Activated CD4-positive, alpha-beta memory T cell treated with anti-CD3 and anti-CD28 coated beads for 36 hours (primary cell): ENCODE measurements around the gene ACTL8. TPM values are rescaled to one million over a fixed set of nuclear protein-coding genes. Genes with fewer than 3 reads are reported as not detected.

Source experiments
- CTCF ChIA-PET: fragments of 350-600 bp; sonication (Branson Sonifier 250); formaldehyde crosslinking; loops from one replicate; lab custom pipeline; 2021; ENCODE audit warnings: antibody characterized with exemption, inconsistent platforms; lab: Charles Lee
- POLR2A ChIA-PET: fragments of 350-600 bp; sonication (Branson Sonifier 250); formaldehyde crosslinking; loops from one replicate; lab custom pipeline; 2021; ENCODE audit warnings: antibody characterized with exemption; lab: Charles Lee
- DNase-seq: peaks from one replicate; pipeline ENCODE4 v3.0.0-alpha.2; 2020
- H3K27ac Mint-ChIP-seq: one replicate; pipeline ENCODE4 v1.8.0; 2021; ENCODE audit warnings: mixed read lengths
- H3K27me3 Mint-ChIP-seq: one replicate; pipeline ENCODE4 v1.8.0; 2021; ENCODE audit warnings: mixed read lengths
- H3K36me3 Mint-ChIP-seq: one replicate; pipeline ENCODE4 v1.8.0; 2021; ENCODE audit warnings: mixed read lengths
- H3K4me1 Mint-ChIP-seq: one replicate; pipeline ENCODE4 v1.8.0; 2021; ENCODE audit warnings: low read depth, mixed read lengths
- H3K4me3 Mint-ChIP-seq: one replicate; pipeline ENCODE4 v1.8.0; 2021; ENCODE audit warnings: mild to moderate bottlenecking, mixed read lengths
- H3K9me3 Mint-ChIP-seq: one replicate; pipeline ENCODE4 v1.8.0; 2021; ENCODE audit warnings: mixed read lengths
- intact Hi-C: fragments of 100-400 bp; cut with micrococcal nuclease; formaldehyde crosslinking; loops from one replicate; pipeline ENCODE4 v1.15.1; 2023
- total RNA-seq, 2 experiments: library from RNA; stranded (reverse); gene quantifications; one replicate each; pipeline ENCODE4 v1.2.3, GENCODE V29; 2021

The ACTL8 gene
- total RNA-seq, 2 experiments from 2014 or later, result not detected

- Mint-ChIP-seq H3K4me3 (no peak overlapping the region), H3K27me3 (peaks cover 8% of the 10 kb centered on the region), H3K4me1 (no peaks in the 10 kb centered on the region), H3K36me3 (no peaks in the 10 kb centered on the region), H3K27ac (no peak overlapping the region), H3K9me3 (no peaks in the 10 kb centered on the region)
- no peak for DNase-seq
- ChIA-PET CTCF (interaction anchor here (1.6 kb wide), 1 partner anchor 164 kb away, joined by 8 read pairs; no protein-coding TSS in a partner anchor), POLR2A (no interaction called here)
- intact Hi-C loops, result no loop called here
Observed at GRCh38 chr1:17825273-17826164, 70.4 kb downstream of the ACTL8 start.

- DNase-seq, result peak; percentile 24
- Mint-ChIP-seq H3K9me3 (no peaks in the 10 kb centered on the region), H3K27ac (no peak overlapping the region), H3K27me3 (peaks cover 8% of the 10 kb centered on the region), H3K4me1 (no peaks in the 10 kb centered on the region), H3K36me3 (no peaks in the 10 kb centered on the region), H3K4me3 (no peak overlapping the region)
- intact Hi-C loops, result no loop called here
- POLR2A ChIA-PET, result no interaction called here
- CTCF ChIA-PET, result interaction anchor here (1.6 kb wide), 1 partner anchor 165 kb away, joined by 8 read pairs; no protein-coding TSS in a partner anchor
Observed at GRCh38 chr1:17826165-17826488, 71.0 kb downstream of the ACTL8 start.

DNA sequence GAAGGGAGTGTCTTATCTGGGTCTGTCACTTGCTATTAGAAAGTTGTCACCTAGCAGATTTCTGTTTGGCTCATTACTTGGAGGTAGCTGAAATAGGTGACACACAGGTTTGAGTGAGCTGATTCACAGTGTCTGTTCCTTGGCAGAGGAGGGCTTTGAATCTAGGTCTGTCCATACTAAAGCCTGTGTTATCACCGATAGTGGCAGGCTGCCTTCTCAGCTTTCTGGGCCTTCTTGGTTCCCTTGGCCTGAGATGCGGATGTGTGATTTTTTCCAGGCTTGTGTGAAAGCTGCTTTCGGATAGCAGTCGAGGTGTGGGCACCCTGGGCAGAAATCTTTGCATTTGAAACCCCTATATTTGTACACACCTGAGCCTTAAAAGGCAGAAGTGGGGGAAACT, 73.9 kb downstream of the ACTL8 start:
- CTCF ChIA-PET, result interaction anchor here (0.9 kb wide), 1 partner anchor 167 kb away, joined by 3 read pairs; no protein-coding TSS in a partner anchor
- Mint-ChIP-seq H3K27ac (no peak overlapping the region), H3K27me3 (peaks cover 8% of the 10 kb centered on the region), H3K9me3 (no peaks in the 10 kb centered on the region), H3K4me3 (no peak overlapping the region), H3K4me1 (no peaks in the 10 kb centered on the region), H3K36me3 (no peaks in the 10 kb centered on the region)
- DNase-seq, result no peak
- POLR2A ChIA-PET, result no interaction called here
- intact Hi-C loops, result no loop called here

- ChIA-PET CTCF (interaction anchor here (0.9 kb wide), 1 partner anchor 168 kb away, joined by 3 read pairs; no protein-coding TSS in a partner anchor), POLR2A (no interaction called here)
- peaks cover 8% of the 10 kb centered on the region for H3K27me3 Mint-ChIP-seq
- DNase-seq, result no peak
- H3K4me1 Mint-ChIP-seq, result no peaks in the 10 kb centered on the region
- H3K9me3 Mint-ChIP-seq, result no peaks in the 10 kb centered on the region
- no peak overlapping the region for H3K4me3 Mint-ChIP-seq
- no peaks in the 10 kb centered on the region for H3K36me3 Mint-ChIP-seq
- H3K27ac Mint-ChIP-seq, result no peak overlapping the region
- intact Hi-C loops, result no loop called here
Observed at GRCh38 chr1:17829579-17829978, 74.4 kb downstream of the ACTL8 start.

GRCh38 chr1:17831597-17831996, 76.5 kb downstream of the ACTL8 start:
- POLR2A ChIA-PET, result no interaction called here
- H3K4me1 Mint-ChIP-seq, result no peaks in the 10 kb centered on the region
- H3K36me3 Mint-ChIP-seq, result no peaks in the 10 kb centered on the region
- DNase-seq, result no peak
- CTCF ChIA-PET, result no interaction called here
- no peak overlapping the region for H3K27ac Mint-ChIP-seq
- H3K4me3 Mint-ChIP-seq, result no peak overlapping the region
- no peaks in the 10 kb centered on the region for H3K9me3 Mint-ChIP-seq
- peaks cover 14% of the 10 kb centered on the region for H3K27me3 Mint-ChIP-seq
- intact Hi-C loops, result no loop called here

GRCh38 chr1:17833661-17834501, 78.7 kb downstream of the ACTL8 start:
- no peaks in the 10 kb centered on the region for H3K4me1 Mint-ChIP-seq
- H3K9me3 Mint-ChIP-seq, result no peaks in the 10 kb centered on the region
- H3K27me3 Mint-ChIP-seq, result peaks cover 6% of the 10 kb centered on the region
- no peak overlapping the region for H3K27ac Mint-ChIP-seq
- CTCF ChIA-PET, result no interaction called here
- DNase-seq, result no peak
- H3K36me3 Mint-ChIP-seq, result no peaks in the 10 kb centered on the region
- POLR2A ChIA-PET, result no interaction called here
- H3K4me3 Mint-ChIP-seq, result no peak overlapping the region
- intact Hi-C loops, result no loop called here

DNA sequence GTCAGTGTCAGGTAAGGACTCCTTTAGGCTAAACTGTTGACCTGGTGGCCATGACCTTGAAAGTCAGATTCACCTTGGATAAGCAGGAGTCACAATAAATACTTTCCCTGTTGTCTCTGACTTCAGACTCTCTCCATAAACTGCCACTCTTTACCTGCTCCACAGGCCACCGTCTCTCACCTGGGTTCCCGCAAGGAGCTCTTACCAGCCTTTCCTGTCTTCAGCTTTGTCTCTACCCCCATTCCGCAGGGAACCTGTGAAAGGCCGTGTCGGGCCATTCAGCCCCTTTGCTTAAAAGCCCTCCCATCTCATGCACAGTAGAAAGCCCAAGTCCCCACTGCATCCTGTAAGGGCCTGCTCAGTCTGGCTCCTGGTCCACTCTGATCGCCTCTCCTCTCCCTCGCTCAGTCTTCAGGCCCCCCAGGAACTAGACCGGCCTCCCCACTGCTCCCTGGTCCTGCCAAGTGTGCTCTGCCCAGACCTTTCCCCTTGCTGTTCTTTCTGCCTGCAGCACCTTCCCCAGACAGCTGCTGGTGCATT, 79.5 kb downstream of the ACTL8 start:
- ChIA-PET POLR2A (no interaction called here), CTCF (no interaction called here)
- no peaks in the 10 kb centered on the region for H3K4me1 Mint-ChIP-seq
- no peak for DNase-seq
- intact Hi-C loops, result no loop called here
- no peaks in the 10 kb centered on the region for H3K36me3 Mint-ChIP-seq
- peaks cover 6% of the 10 kb centered on the region for H3K27me3 Mint-ChIP-seq
- H3K4me3 Mint-ChIP-seq, result no peak overlapping the region
- H3K9me3 Mint-ChIP-seq, result no peaks in the 10 kb centered on the region
- no peak overlapping the region for H3K27ac Mint-ChIP-seq

DNA sequence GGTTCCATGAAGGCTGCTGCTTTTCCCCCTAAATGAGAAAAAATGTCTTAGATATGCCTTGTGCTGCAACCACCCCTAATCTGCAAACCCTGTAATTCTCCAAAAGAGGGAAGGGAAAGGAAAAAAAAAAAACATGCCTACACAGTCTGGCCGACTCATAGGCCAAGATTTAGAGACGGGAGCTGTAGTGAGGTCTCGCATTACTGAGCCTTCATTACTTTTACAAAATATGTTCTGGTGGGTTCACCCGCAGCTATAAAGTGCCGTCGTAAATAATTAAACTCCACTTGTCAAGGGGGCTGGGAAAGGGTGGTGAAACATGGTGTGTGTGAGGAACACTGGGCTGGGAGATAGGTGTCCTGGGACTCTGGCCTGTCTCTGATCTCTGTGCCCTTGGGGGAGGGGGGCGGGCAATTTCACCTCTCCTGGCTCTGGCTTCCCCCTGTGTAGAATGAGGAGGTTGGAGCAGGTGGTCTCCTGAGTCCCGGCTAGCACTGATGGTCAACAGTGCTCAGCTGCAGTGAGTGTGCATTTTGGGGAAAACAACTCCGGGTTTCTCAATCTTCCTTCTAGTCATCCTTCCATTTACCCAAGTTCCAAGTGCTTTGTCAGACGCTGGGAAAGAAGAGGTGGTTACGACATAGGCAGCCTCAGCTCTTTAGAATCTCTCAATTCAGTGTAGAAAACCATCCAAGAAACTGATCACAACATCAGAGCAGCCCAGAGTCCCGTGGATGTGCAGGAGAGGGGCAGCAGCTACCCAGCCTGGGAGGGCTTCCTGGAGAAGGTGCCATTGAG, 82.3 kb downstream of the ACTL8 start:
- CTCF ChIA-PET, result no interaction called here
- Mint-ChIP-seq H3K4me1 (no peaks in the 10 kb centered on the region), H3K4me3 (no peak overlapping the region), H3K9me3 (no peaks in the 10 kb centered on the region), H3K36me3 (no peaks in the 10 kb centered on the region), H3K27me3 (peaks cover 6% of the 10 kb centered on the region), H3K27ac (no peak overlapping the region)
- intact Hi-C loops, result no loop called here
- POLR2A ChIA-PET, result no interaction called here
- no peak for DNase-seq

GRCh38 chr1:17839641-17840196, 84.6 kb downstream of the ACTL8 start:
- CTCF ChIA-PET, result no interaction called here
- no peak overlapping the region for H3K4me3 Mint-ChIP-seq
- POLR2A ChIA-PET, result no interaction called here
- no peak overlapping the region for H3K27ac Mint-ChIP-seq
- no peaks in the 10 kb centered on the region for H3K9me3 Mint-ChIP-seq
- no peaks in the 10 kb centered on the region for H3K36me3 Mint-ChIP-seq
- DNase-seq, result no peak
- intact Hi-C loops, result no loop called here
- peaks cover 10% of the 10 kb centered on the region for H3K27me3 Mint-ChIP-seq
- H3K4me1 Mint-ChIP-seq, result no peaks in the 10 kb centered on the region

DNA sequence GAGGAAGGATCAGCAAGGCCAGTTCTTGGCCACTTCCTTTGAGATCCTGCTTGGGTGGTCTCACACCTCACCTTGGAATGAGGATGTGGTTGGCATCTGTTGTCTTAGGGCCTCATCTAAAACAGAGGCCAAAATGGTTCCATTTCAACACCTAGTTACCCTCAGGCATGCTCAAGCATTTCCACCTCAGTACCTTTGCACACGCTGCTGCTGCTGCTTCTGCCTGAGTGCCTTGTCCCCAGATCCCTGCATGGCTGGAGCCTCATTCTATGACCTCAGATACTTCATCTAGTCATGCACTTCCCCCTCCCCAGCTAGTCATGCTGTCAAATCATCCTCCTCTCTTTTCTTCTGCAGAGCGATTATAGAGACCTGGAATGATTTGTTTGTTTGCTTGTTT, 86.8 kb downstream of the ACTL8 start:
- Mint-ChIP-seq H3K9me3 (no peaks in the 10 kb centered on the region), H3K27me3 (peaks cover 8% of the 10 kb centered on the region), H3K27ac (no peak overlapping the region), H3K4me3 (no peak overlapping the region), H3K4me1 (no peaks in the 10 kb centered on the region), H3K36me3 (no peaks in the 10 kb centered on the region)
- intact Hi-C loops, result no loop called here
- CTCF ChIA-PET, result no interaction called here
- DNase-seq, result no peak
- POLR2A ChIA-PET, result no interaction called here

DNA sequence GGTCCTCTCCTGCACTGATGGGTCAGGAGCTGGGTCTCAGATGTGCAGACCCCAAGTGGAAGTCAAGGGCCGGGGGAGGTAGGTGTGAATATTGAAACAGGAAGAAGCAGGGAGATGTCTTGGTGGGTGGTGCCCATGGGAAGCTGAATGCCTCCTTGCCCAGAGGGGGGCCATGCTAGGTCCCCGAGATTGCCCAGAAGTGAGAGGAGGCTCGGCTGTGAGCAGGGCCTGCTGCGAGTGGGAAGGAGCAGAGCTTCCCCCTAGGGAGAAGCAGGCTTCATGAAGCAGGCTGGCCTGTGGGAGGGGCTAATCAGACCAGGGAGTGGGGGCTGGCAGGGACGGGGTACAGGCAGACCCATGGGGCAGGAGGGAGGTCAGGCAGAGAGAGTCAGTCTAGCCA, 87.6 kb downstream of the ACTL8 start:
- H3K36me3 Mint-ChIP-seq, result no peaks in the 10 kb centered on the region
- peaks cover 11% of the 10 kb centered on the region for H3K27me3 Mint-ChIP-seq
- DNase-seq, result no peak
- ChIA-PET CTCF (no interaction called here), POLR2A (no interaction called here)
- H3K9me3 Mint-ChIP-seq, result no peaks in the 10 kb centered on the region
- intact Hi-C loops, result no loop called here
- no peak overlapping the region for H3K27ac Mint-ChIP-seq
- H3K4me1 Mint-ChIP-seq, result no peaks in the 10 kb centered on the region
- H3K4me3 Mint-ChIP-seq, result no peak overlapping the region
